GM18511 (cell line): ENCODE results near the gene IBSP.

Source experiments
- ATAC-seq: cut with Tn5 transposase; IDR thresholded peaks from one replicate; pipeline ENCODE4 v1.9.1; 2021; ENCODE audit warnings: mild to moderate bottlenecking, moderate library complexity; ENCODE audit not compliant: unreplicated experiment

Gene IBSP

GRCh38 chr4:87799301-87800113 lies at the start of gene IBSP:
Gene IBSP (plus strand): TSS chr4:87799554. CDS start chr4:87802362, 2,808 bp downstream.
- ATAC-seq: no peak

- no peak for ATAC-seq
Measured at GRCh38 chr4:87749883-87750282, 49.5 kb upstream of the IBSP start.

- ATAC-seq: no peak
Measured at GRCh38 chr4:87758270-87758669, 41.1 kb upstream of the IBSP start.

GRCh38 chr4:87762311-87762710 lies 37.0 kb upstream of the IBSP start:
- ATAC-seq: no peak

- ATAC-seq: no peak
Measured at GRCh38 chr4:87781569-87781968, 17.8 kb upstream of the IBSP start.

GRCh38 chr4:87783781-87784180 lies 15.6 kb upstream of the IBSP start:
- no peak for ATAC-seq

GRCh38 chr4:87785731-87786509 lies 13.4 kb upstream of the IBSP start:
- no peak for ATAC-seq

GRCh38 chr4:87802858-87803257 lies 3.5 kb downstream of the IBSP start:
- ATAC-seq: no peak

- ATAC-seq: no peak
Measured at GRCh38 chr4:87803421-87803820, 4.1 kb downstream of the IBSP start.

GRCh38 chr4:87804871-87805270 lies 5.5 kb downstream of the IBSP start:
- ATAC-seq: no peak

- no peak for ATAC-seq
Measured at GRCh38 chr4:87805971-87806370, 6.6 kb downstream of the IBSP start.

GRCh38 chr4:87806520-87806919 lies 7.2 kb downstream of the IBSP start:
- no peak for ATAC-seq

GRCh38 chr4:87807402-87807801 lies 8.0 kb downstream of the IBSP start:
- ATAC-seq: no peak

- no peak for ATAC-seq
Measured at GRCh38 chr4:87811977-87812376, 12.6 kb downstream of the IBSP start.

- ATAC-seq: no peak
Measured at GRCh38 chr4:87819281-87819919, 20.0 kb downstream of the IBSP start.

- ATAC-seq: no peak
Measured at GRCh38 chr4:87823200-87823599, 23.8 kb downstream of the IBSP start.

- no peak for ATAC-seq
Measured at GRCh38 chr4:87823724-87824123, 24.4 kb downstream of the IBSP start.

- ATAC-seq: no peak
Measured at GRCh38 chr4:87824352-87824751, 25.0 kb downstream of the IBSP start.

- ATAC-seq: no peak
Measured at GRCh38 chr4:87832669-87833068, 33.3 kb downstream of the IBSP start, which contains the start of gene MEPE. Gene MEPE (plus strand): TSS chr4:87832969. CDS start chr4:87834715, 1,746 bp downstream.

GRCh38 chr4:87834401-87834800 lies 35.0 kb downstream of the IBSP start:
- no peak for ATAC-seq

- no peak for ATAC-seq
Measured at GRCh38 chr4:87835197-87835596, 35.8 kb downstream of the IBSP start.

GRCh38 chr4:87835743-87836142 lies 36.4 kb downstream of the IBSP start:
- no peak for ATAC-seq
